Uterus (tissue), 4 donors: ENCODE data around the gene CPNE4. TPM values are rescaled to one million over a fixed set of nuclear protein-coding genes. Genes with fewer than 3 reads are reported as not detected.

Experiments used
- DNase-seq, 2 donors: peaks; one replicate each; pipeline ENCODE4 v3.0.0-alpha.2; 2019 to 2020
- H3K27ac ChIP-seq, 2 donors: fragments of 200-600 bp; sonication (generic); 1 replicate in 1 of 2; 2 replicates in 1 of 2; pipeline ENCODE4 v1.5.1; 2016 to 2018
- H3K27me3 ChIP-seq, 2 donors: fragments of 200-600 bp; sonication (generic); one replicate each; pipeline ENCODE4 v1.5.1; 2018 to 2019; ENCODE audit warnings: control low read depth in 1 of 2
- H3K36me3 ChIP-seq, 2 donors: fragments of 200-600 bp; sonication (generic); one replicate each; pipeline ENCODE4 v1.5.1; 2019; ENCODE audit warnings: control low read depth in 1 of 2
- H3K4me1 ChIP-seq, 2 donors: fragments of 200-600 bp; sonication (generic); one replicate each; pipeline ENCODE4 v1.5.1; 2018 to 2019; ENCODE audit warnings: control low read depth in 1 of 2
- H3K4me3 ChIP-seq, 2 donors: fragments of 200-600 bp; sonication (generic); 1 replicate in 1 of 2; 2 replicates in 1 of 2; pipeline ENCODE4 v1.5.1; 2018 to 2019; ENCODE audit warnings: mild to moderate bottlenecking in 1 of 2
- H3K9me3 ChIP-seq, 2 donors: fragments of 200-600 bp; sonication (generic); one replicate each; pipeline ENCODE4 v1.5.1; 2019; ENCODE audit warnings: control low read depth in 1 of 2
- CTCF ChIP-seq, 4 experiments: fragments of 200-600 bp in 2 of 4; fragments of 450-650 bp in 2 of 4; sonication (generic) in 2 of 4; IDR thresholded peaks; one replicate each; pipeline ENCODE4 v1.5.1; 2016 to 2019; ENCODE audit warnings: antibody characterized with exemption in 4 of 4, mild to moderate bottlenecking in 2 of 4, moderate library complexity in 1 of 4
- POLR2A ChIP-seq, 2 donors: fragments of 450-650 bp; IDR thresholded peaks; one replicate each; pipeline ENCODE4 v1.6.1; 2016; ENCODE audit warnings: antibody characterized with exemption in 2 of 2, mild to moderate bottlenecking in 1 of 2, moderate library complexity in 1 of 2
- intact Hi-C: fragments of 100-400 bp; cut with DNase I; formaldehyde crosslinking; loops from one replicate; pipeline ENCODE4 v1.15.1; 2023; ENCODE audit warnings: low total_unique reads
- total RNA-seq, 4 donors: library from RNA; depleted of rRNA in 3 of 4; stranded (reverse); fragments of >200 nt in 3 of 4; gene quantifications; one replicate each; pipeline versions ENCODE4 v1.1.0 to v1.2.4, GENCODE V29; 2014 to 2023
- donor health status: DM: yes; HTN: yes; CAD: no.

The CPNE4 gene
- total RNA-seq, 4 donors from 2014 or later, result 0.35 TPM; not detected in 3

- no peaks in the 10 kb centered on the region for H3K36me3 ChIP-seq
- no peaks in the 10 kb centered on the region for H3K9me3 ChIP-seq
- H3K27ac ChIP-seq, result no peak overlapping the region
- no peaks in the 10 kb centered on the region for H3K27me3 ChIP-seq
- H3K4me3 ChIP-seq, result no peak overlapping the region
- no peak for TF ChIP-seq CTCF (IDR thresholded peaks at IDR 0.05)
- H3K4me1 ChIP-seq, result no peaks in the 10 kb centered on the region
- DNase-seq, result no peak
- intact Hi-C loops, result no loop called here
Measured at GRCh38 chr3:132007617-132008016, 27.2 kb downstream of the CPNE4 start.

GRCh38 chr3:132006605-132007204 lies 28.1 kb downstream of the CPNE4 start:
- Histone ChIP-seq H3K9me3 (no peaks in the 10 kb centered on the region), H3K36me3 (no peaks in the 10 kb centered on the region), H3K4me1 (no peaks in the 10 kb centered on the region), H3K27ac (no peak overlapping the region), H3K4me3 (no peak overlapping the region), H3K27me3 (no peaks in the 10 kb centered on the region)
- intact Hi-C loops, result no loop called here
- DNase-seq, result no peak
- TF ChIP-seq CTCF (IDR thresholded peaks at IDR 0.05), result no peak
- TF ChIP-seq POLR2A (IDR thresholded peaks at IDR 0.05), result no peak

GRCh38 chr3:132004571-132004970 lies 30.2 kb downstream of the CPNE4 start:
- no peak overlapping the region for H3K4me3 ChIP-seq
- H3K4me1 ChIP-seq, result no peaks in the 10 kb centered on the region
- H3K9me3 ChIP-seq, result no peaks in the 10 kb centered on the region
- DNase-seq, result no peak
- TF ChIP-seq POLR2A (IDR thresholded peaks at IDR 0.05) (no peak), CTCF (IDR thresholded peaks at IDR 0.05) (no peak)
- no peaks in the 10 kb centered on the region for H3K27me3 ChIP-seq
- H3K27ac ChIP-seq, result no peak overlapping the region
- intact Hi-C loops, result no loop called here
- H3K36me3 ChIP-seq, result no peaks in the 10 kb centered on the region

GRCh38 chr3:132003685-132004084 lies 31.1 kb downstream of the CPNE4 start:
- no peak for TF ChIP-seq POLR2A (IDR thresholded peaks at IDR 0.05)
- H3K36me3 ChIP-seq, result no peaks in the 10 kb centered on the region
- no peak for DNase-seq
- H3K4me1 ChIP-seq, result no peaks in the 10 kb centered on the region
- H3K9me3 ChIP-seq, result no peaks in the 10 kb centered on the region
- H3K27ac ChIP-seq, result no peak overlapping the region
- intact Hi-C loops, result no loop called here
- H3K27me3 ChIP-seq, result no peaks in the 10 kb centered on the region
- H3K4me3 ChIP-seq, result no peak overlapping the region

GRCh38 chr3:132001999-132002398 lies 32.8 kb downstream of the CPNE4 start:
- no peak for DNase-seq
- H3K27me3 ChIP-seq, result no peaks in the 10 kb centered on the region
- H3K27ac ChIP-seq, result no peak overlapping the region
- no peak overlapping the region for H3K4me3 ChIP-seq
- H3K9me3 ChIP-seq, result no peaks in the 10 kb centered on the region
- no peaks in the 10 kb centered on the region for H3K4me1 ChIP-seq
- H3K36me3 ChIP-seq, result no peaks in the 10 kb centered on the region
- intact Hi-C loops, result no loop called here
- TF ChIP-seq CTCF (IDR thresholded peaks at IDR 0.05), result no peak
- no peak for TF ChIP-seq POLR2A (IDR thresholded peaks at IDR 0.05)

GRCh38 chr3:132001036-132001435 lies 33.8 kb downstream of the CPNE4 start:
- Histone ChIP-seq H3K9me3 (no peaks in the 10 kb centered on the region), H3K36me3 (no peaks in the 10 kb centered on the region), H3K4me3 (no peak overlapping the region), H3K27ac (no peak overlapping the region), H3K4me1 (no peaks in the 10 kb centered on the region), H3K27me3 (no peaks in the 10 kb centered on the region)
- no peak for DNase-seq
- intact Hi-C loops, result no loop called here
- no peak for TF ChIP-seq POLR2A (IDR thresholded peaks at IDR 0.05)
- no peak for TF ChIP-seq CTCF (IDR thresholded peaks at IDR 0.05)
